Endothelial cell of umbilical vein (primary cell): ENCODE results near the gene FAM118A. TPM values are rescaled to one million over a fixed set of nuclear protein-coding genes. Genes with fewer than 3 reads are reported as not detected.

ENCODE experiments used
- BruUV-seq: library from RNA; stranded (reverse); fragments of 400-500 nt; replicated peaks from 2 replicates; lab custom pipeline; 2021; lab: Mats Ljungman, UMichigan
- CTCF ChIA-PET: fragments of 300-600, 350-600 bp; sonication (Branson Sonifier 250); formaldehyde crosslinking; loops from one replicate; lab custom pipeline; 2021; ENCODE audit warnings: antibody characterized with exemption, inconsistent platforms; lab: Charles Lee
- POLR2A ChIA-PET: fragments of 300-600, 350-600 bp; sonication (Branson Sonifier 250); formaldehyde crosslinking; loops from one replicate; lab custom pipeline; 2021; ENCODE audit warnings: antibody characterized with exemption, inconsistent platforms; lab: Charles Lee
- DNase-seq: peaks from one replicate; pipeline ENCODE4 v3.0.0-alpha.2; 2011; ENCODE audit warnings: low read depth, low spot score
- FAIRE-seq: peaks from 2 replicates; lab custom pipeline; 2011; peaks lifted over from hg19 to GRCh38; lab: Jason Lieb, UNC
- H2AFZ ChIP-seq: 2 replicates; pipeline ENCODE4 v1.6.0; 2012; ENCODE audit warnings: low read depth, low read length, control low read depth, inconsistent platforms
- H3K27ac ChIP-seq: 2 replicates; pipeline ENCODE4 v1.5.1; 2011; ENCODE audit warnings: low read depth, mild to moderate bottlenecking, control low read depth, low read length, moderate library complexity; ENCODE audit not compliant: insufficient read depth
- H3K27me3 ChIP-seq, 2 experiments: 2 replicates each; pipeline versions ENCODE4 v1.6.0 to v1.6.1; 2011; ENCODE audit warnings: low read length in 2 of 2, mixed read lengths in 1 of 2; ENCODE audit not compliant: control insufficient read depth in 2 of 2, insufficient read depth in 2 of 2
- H3K36me3 ChIP-seq, 2 experiments: 2 replicates in 1 of 2; 3 replicates in 1 of 2; pipeline ENCODE4 v1.5.1; 2011; ENCODE audit warnings: low read length in 2 of 2, mild to moderate bottlenecking in 1 of 2, moderate library complexity in 1 of 2; ENCODE audit not compliant: control insufficient read depth in 2 of 2, insufficient read depth in 2 of 2; ENCODE audit errors: extremely low read depth in 1 of 2
- H3K4me1 ChIP-seq: 3 replicates; pipeline ENCODE4 v1.5.1; 2011; ENCODE audit warnings: mild to moderate bottlenecking, low read length; ENCODE audit not compliant: control insufficient read depth, insufficient read depth; ENCODE audit errors: extremely low read depth
- H3K4me2 ChIP-seq: 2 replicates; pipeline ENCODE4 v1.6.1; 2011; ENCODE audit warnings: low read length, control low read depth, mixed read lengths; ENCODE audit not compliant: insufficient read depth
- H3K4me3 ChIP-seq, 3 experiments: fragments of 200-600 bp in 1 of 3; sonication (generic), shearing (Covaris generic) in 1 of 3; replicated peaks in 1 of 3; 2 replicates each; pipeline ENCODE4 v1.5.1; 2011 to 2016; ENCODE audit warnings: control low read depth in 3 of 3, low read length in 3 of 3, mild to moderate bottlenecking in 2 of 3, inconsistent platforms in 1 of 3, low read depth in 1 of 3, moderate library complexity in 1 of 3; ENCODE audit not compliant: insufficient read depth in 1 of 3
- H3K79me2 ChIP-seq: 2 replicates; pipeline ENCODE4 v1.6.0; 2012; ENCODE audit warnings: low read length, inconsistent platforms; ENCODE audit not compliant: control insufficient read depth, insufficient read depth
- H3K9ac ChIP-seq: replicated peaks from 2 replicates; pipeline ENCODE3; 2011; ENCODE audit warnings: low read length, control low read depth; ENCODE audit not compliant: insufficient read depth; ENCODE audit errors: extremely low read depth
- H3K9me1 ChIP-seq: replicated peaks from 3 replicates; pipeline ENCODE4 v1.6.0; 2011; ENCODE audit warnings: mild to moderate bottlenecking, low read length; ENCODE audit not compliant: control insufficient read depth, insufficient read depth; ENCODE audit errors: extremely low read depth
- H3K9me3 ChIP-seq: replicated peaks from 2 replicates; pipeline ENCODE4 v1.5.1; 2012; ENCODE audit warnings: low read length, inconsistent platforms; ENCODE audit not compliant: control insufficient read depth, insufficient read depth
- H4K20me1 ChIP-seq: replicated peaks from 2 replicates; pipeline ENCODE3; 2011; ENCODE audit warnings: mild to moderate bottlenecking, low read length; ENCODE audit not compliant: control insufficient read depth, insufficient read depth; ENCODE audit errors: extremely low read depth
- CTCF ChIP-seq, 2 donors: IDR thresholded peaks; 1 replicate in 1 of 2; 2 replicates in 1 of 2; pipeline ENCODE4 v1.5.1; 2011; ENCODE audit warnings: low read length in 2 of 2, mild to moderate bottlenecking in 2 of 2, moderate library complexity in 2 of 2, control low read depth in 1 of 2, inconsistent platforms in 1 of 2, low read depth in 1 of 2; ENCODE audit not compliant: insufficient read depth in 1 of 2; ENCODE audit errors: extremely low read depth in 1 of 2
- EZH2 ChIP-seq: IDR thresholded peaks from 2 replicates; pipeline ENCODE4 v1.6.1; 2012; ENCODE audit warnings: borderline replicate concordance, low read depth, mild to moderate bottlenecking, moderate library complexity, low read length, inconsistent platforms; ENCODE audit not compliant: severe bottlenecking
- FOS ChIP-seq: IDR thresholded peaks from 2 replicates; pipeline ENCODE4 v1.6.1; 2011; ENCODE audit warnings: mild to moderate bottlenecking, low read length, moderate library complexity, borderline replicate concordance; ENCODE audit not compliant: insufficient read depth
- GATA2 ChIP-seq: IDR thresholded peaks from 2 replicates; pipeline ENCODE4 v1.7.0; 2011; ENCODE audit warnings: low read depth, mild to moderate bottlenecking, moderate library complexity, mixed read lengths, low read length; ENCODE audit not compliant: insufficient read length, insufficient read depth
- JUN ChIP-seq: IDR thresholded peaks from 2 replicates; pipeline ENCODE4 v1.6.1; 2011; ENCODE audit warnings: borderline replicate concordance, low read depth; ENCODE audit not compliant: insufficient read length, insufficient read depth
- MYC ChIP-seq: IDR thresholded peaks from one replicate; pipeline ENCODE4 v1.6.1; 2011; ENCODE audit warnings: mild to moderate bottlenecking, low read depth, low read length
- POLR2A ChIP-seq: IDR thresholded peaks from 2 replicates; pipeline ENCODE4 v1.6.1; 2012; ENCODE audit warnings: low read depth, mild to moderate bottlenecking, control low read depth, low read length
- POLR2AphosphoS5 ChIP-seq: IDR thresholded peaks from 2 replicates; pipeline ENCODE4 v1.6.1; 2012; ENCODE audit warnings: low read depth, mild to moderate bottlenecking, control low read depth, low read length, moderate library complexity; ENCODE audit not compliant: insufficient read depth
- dilution Hi-C: fragments of 300-500 bp; cut with MboI; formaldehyde crosslinking; loops from one replicate; pipeline ENCODE4 v1.15.0; 2019; ENCODE audit warnings: low sequenced_read_pairs; ENCODE audit not compliant: extremely low pct_ligation_motif_present
- intact Hi-C: fragments of 100-400 bp; cut with micrococcal nuclease; formaldehyde crosslinking; loops from one replicate; pipeline ENCODE4 v1.10.0; 2022
- polyA plus RNA-seq, 4 experiments: library from polyadenylated mRNA; depleted of rRNA in 3 of 4; stranded (reverse) in 3 of 4; unstranded in 1 of 4; fragments of >200 nt; gene quantifications; 2 replicates each; pipeline versions ENCODE4 v1.2.1 to v1.2.3, GENCODE V29; 2011 to 2012; ENCODE audit warnings: missing spikeins in 1 of 4
- total RNA-seq: library from RNA; stranded (reverse); gene quantifications from 2 replicates; pipeline ENCODE4 v1.2.3, GENCODE V29; 2021
- TF ChIP-seq, protein P1 (sequence below): IDR thresholded peaks from 2 replicates; pipeline ENCODE4 v1.6.1; 2011; ENCODE audit not compliant: insufficient read depth, insufficient read length

The FAM118A gene
- total and polyA plus RNA-seq, 2 donors (not counting 3 experiments of a cell fraction or from before 2014, with no cell fraction given) = 20.2 to 25.6 TPM

- CTCF ChIA-PET = interaction anchor here (0.6 kb wide), 1 partner anchor 1754 kb away, joined by 4 read pairs; no protein-coding TSS in a partner anchor
- H3K9me1 ChIP-seq = no peaks in the 10 kb centered on the region
- H3K4me1 ChIP-seq = no peaks in the 10 kb centered on the region
- H3K4me2 ChIP-seq = no peak overlapping the region
- TF ChIP-seq MYC (no peak), EZH2 (no peak), CTCF (IDR thresholded peaks at IDR 0.05; ENCODE audit: extremely low read depth in 1 of 2, insufficient read depth in 1 of 2, low read depth in 1 of 2, low read length in 2 of 2) (no peak), JUN (no peak), GATA2 (no peak), FOS (no peak), POLR2AphosphoS5 (no peak), POLR2A (no peak)
- TF ChIP-seq, protein P1, sequence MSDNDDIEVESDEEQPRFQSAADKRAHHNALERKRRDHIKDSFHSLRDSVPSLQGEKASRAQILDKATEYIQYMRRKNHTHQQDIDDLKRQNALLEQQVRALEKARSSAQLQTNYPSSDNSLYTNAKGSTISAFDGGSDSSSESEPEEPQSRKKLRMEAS = no peak
- no peak for DNase-seq
- dilution Hi-C loops = no loop called here
- H3K27ac ChIP-seq = no peak overlapping the region
- no TSS peak for BruUV-seq
- H2AFZ ChIP-seq = no peak overlapping the region
- H3K9me3 ChIP-seq = no peaks in the 10 kb centered on the region
- H3K9ac ChIP-seq = no peak overlapping the region
- no peaks in the 10 kb centered on the region for H3K36me3 ChIP-seq
- H3K4me3 ChIP-seq = no peak overlapping the region
- no peaks in the 10 kb centered on the region for H4K20me1 ChIP-seq
- POLR2A ChIA-PET = no interaction called here
- intact Hi-C loops = no loop called here
- H3K27me3 ChIP-seq = peaks cover 0 to 2% of the 10 kb centered on the region in 2 experiments
- no peak for FAIRE-seq
- H3K79me2 ChIP-seq = no peaks in the 10 kb centered on the region
These were observed 6.6 kb upstream of the FAM118A start for GRCh38 chr22:45303181-45303580.
